ENCODE results near the gene ATF1. TPM values are rescaled to one million over a fixed set of nuclear protein-coding genes. Genes with fewer than 3 reads are reported as not detected.
"Not testable (repeated sequence)": the region's sequence is repeated elsewhere in the genome, so short reads cannot be mapped to it uniquely, and the experiment has no call there.

The ATF1 gene
- total RNA-seq, 1 experiment from 2014 or later, result 21.8 TPM

- peak; percentile 20 for DNase-seq (ENCODE audit: low read depth)
These were observed 26.2 kb downstream of the ATF1 start for GRCh38 chr12:50790081-50790480.

GRCh38 chr12:50799908-50800307 lies 36.0 kb downstream of the ATF1 start:
- DNase-seq (ENCODE audit: low read depth), result no peak

DNA sequence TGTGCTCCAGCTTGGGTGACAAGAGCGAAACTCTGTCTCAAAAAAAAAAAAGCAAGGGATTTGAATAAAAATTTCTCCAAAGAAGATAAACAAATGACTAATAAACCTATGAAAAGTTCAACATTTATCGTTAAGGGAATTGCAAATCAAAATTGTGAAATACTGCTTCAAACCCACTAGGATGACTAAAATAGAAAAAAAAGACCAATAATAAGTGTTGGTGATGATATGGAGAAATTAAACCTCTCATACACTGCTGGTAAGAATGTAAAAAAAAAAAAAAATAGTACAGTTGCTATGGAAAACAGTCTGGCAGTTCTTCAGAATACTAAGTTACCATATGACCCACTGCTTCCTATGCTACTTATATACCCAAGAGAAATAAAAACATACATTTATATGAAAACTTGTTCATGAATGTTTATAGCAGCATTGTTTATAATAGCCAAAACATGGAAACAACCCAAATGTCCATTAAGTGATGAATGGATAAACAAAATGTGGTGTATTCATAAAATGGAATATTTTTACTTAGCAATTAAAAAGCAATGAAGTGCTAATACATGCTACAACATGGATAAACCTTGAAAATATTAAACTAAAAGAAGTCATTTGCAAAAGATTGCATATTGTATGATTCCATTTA lies 39.5 kb downstream of the ATF1 start:
- no peak for DNase-seq (ENCODE audit: low read depth)

DNA sequence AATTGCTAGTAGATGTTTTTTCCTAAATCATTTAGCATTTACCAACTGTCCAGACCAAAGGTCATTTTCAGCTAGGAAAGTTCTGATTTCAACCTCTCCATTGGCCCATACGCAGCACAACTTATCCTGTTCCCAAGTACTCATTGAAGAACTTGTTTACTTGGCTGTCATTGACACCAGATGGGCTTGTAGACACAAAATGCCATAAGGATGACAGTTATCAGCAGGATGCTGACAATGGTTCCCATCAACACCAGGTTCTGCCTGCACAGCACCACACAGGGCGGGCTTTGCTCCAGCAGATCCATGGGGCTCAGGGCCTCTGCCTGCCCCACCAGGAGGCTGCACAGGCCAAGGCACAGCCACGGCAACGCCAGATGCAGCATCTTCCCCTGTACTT lies 42.3 kb downstream of the ATF1 start:
- no peak for DNase-seq (ENCODE audit: low read depth)

DNA sequence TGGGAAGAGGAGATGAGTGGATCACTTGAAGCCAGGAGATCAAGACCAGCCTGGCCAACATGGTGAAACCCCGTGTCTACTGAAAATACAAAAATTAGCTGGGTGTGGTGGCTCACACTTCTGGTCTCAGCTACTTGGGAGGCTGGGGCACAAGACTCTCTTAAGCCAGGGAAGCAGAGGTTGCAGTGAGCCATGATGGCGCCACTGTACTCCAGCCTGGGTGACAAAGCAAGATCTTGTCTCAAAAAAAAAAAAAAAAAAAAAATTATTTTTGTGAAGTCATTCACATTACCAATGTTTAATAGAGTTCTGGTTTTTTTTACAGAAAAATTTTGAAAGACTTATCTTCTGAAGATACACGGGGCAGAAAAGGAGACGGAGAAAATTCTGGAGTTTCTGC lies 45.2 kb downstream of the ATF1 start:
- not testable (repeated sequence) for DNase-seq (ENCODE audit: low read depth)

- DNase-seq (ENCODE audit: low read depth), result not testable (repeated sequence)
These were observed 51.0 kb downstream of the ATF1 start for GRCh38 chr12:50814921-50815320.

GRCh38 chr12:50820177-50820576 lies 56.3 kb downstream of the ATF1 start:
- DNase-seq (ENCODE audit: low read depth), result no peak

GRCh38 chr12:50822082-50822481 lies 58.2 kb downstream of the ATF1 start:
- DNase-seq (ENCODE audit: low read depth), result no peak

DNA sequence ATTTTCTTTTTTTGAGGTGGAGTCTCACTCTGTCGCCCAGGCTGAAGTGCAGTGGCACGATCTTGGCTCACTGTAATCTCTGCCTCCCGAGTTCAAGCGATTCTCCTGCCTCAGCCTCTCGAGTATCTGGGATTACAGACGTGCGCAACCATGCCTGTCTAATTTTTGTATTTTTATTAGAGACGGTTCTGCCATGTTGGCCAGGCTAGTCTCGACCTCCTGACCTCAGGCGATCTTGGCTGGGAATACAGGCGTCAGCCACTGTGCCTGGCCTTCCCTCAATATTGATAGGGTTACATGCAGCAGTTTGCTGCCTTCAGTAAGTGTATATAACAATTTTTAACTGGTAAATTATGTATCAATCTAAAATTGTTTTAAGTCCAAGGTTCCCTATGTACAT lies 59.8 kb downstream of the ATF1 start:
- not testable (repeated sequence) for DNase-seq (ENCODE audit: low read depth)

- DNase-seq (ENCODE audit: low read depth), result no peak
These were observed 61.0 kb downstream of the ATF1 start for GRCh38 chr12:50824914-50825313.

- peak; percentile 25 for DNase-seq (ENCODE audit: low read depth)
These were observed 61.5 kb downstream of the ATF1 start for GRCh38 chr12:50825372-50825838.

DNA sequence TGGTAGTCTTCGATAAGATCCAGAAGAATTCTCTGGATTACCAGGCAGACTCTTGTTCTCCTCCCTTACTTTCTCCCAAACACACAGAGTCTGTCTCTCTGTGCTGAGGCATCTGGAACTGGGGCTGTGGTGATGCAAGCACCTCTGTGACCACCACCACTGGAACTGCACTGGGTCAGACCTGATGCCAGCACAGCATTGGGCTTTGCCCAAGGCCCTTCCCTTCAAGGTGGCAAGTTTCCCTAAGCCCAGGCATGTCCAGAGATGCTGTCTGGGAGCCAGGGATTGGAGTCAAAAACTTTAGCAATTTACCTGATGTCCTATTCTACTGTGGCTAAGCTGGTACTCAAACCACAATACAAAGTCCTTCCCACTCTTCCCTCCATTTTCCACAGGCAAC lies 64.2 kb downstream of the ATF1 start:
- no peak for DNase-seq (ENCODE audit: low read depth)

- DNase-seq (ENCODE audit: low read depth), result no peak
These were observed 65.0 kb downstream of the ATF1 start for GRCh38 chr12:50828886-50829285.

DNA sequence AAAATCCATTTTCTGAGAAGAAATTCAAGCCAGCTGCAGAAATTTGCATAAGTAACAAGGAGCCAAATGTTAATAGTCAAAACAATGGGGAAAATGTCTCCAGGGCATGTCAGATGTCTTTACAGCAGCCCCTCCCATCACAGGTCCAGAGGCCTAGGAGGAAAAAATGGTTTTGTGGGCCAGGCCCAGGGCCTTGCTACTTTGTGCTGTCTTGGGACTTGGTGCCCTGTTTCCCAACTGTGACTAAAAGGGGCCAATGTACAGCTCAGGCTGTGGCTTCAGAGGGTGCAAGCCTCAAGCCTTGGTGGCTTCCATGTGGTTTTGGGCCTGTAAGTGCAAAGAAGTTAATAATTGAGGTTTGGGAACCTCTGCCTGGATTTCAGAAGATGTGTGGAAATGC lies 69.9 kb downstream of the ATF1 start:
- DNase-seq (ENCODE audit: low read depth), result not testable (repeated sequence)

- DNase-seq (ENCODE audit: low read depth), result no peak
These were observed 75.1 kb downstream of the ATF1 start for GRCh38 chr12:50839042-50839441.

DNA sequence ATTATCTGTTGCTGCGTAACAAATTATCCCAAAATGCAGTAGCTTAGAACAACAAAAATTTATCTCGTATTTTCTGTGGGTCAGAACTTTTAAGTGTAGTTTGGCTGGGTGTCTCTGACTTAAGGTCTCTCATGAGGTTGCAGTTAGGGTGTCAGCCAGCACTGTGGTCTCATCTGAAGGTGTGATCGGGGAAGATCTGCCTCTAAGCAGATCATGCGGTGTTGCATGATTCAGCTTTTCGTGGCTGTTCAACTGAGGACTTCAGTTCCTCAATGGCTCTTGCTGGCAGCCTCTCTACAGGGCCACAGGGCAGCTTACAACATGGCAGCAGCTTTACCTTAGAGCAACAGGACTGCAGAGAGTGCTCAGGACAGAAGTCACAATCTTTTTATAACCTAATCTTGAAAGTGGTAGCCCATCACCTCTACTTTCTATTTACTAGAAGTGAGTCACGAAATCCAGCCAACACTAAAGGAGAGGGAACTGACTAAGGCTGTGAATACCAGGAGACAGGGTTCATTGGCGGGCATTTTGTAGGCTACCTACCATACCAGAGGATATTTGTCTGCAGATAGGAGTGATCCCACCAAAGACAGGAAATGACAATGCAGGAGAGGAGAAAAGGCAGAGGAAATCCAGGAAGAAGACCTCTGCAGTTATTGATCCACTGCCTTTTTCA lies 77.0 kb downstream of the ATF1 start:
- no peak for DNase-seq (ENCODE audit: low read depth)

DNA sequence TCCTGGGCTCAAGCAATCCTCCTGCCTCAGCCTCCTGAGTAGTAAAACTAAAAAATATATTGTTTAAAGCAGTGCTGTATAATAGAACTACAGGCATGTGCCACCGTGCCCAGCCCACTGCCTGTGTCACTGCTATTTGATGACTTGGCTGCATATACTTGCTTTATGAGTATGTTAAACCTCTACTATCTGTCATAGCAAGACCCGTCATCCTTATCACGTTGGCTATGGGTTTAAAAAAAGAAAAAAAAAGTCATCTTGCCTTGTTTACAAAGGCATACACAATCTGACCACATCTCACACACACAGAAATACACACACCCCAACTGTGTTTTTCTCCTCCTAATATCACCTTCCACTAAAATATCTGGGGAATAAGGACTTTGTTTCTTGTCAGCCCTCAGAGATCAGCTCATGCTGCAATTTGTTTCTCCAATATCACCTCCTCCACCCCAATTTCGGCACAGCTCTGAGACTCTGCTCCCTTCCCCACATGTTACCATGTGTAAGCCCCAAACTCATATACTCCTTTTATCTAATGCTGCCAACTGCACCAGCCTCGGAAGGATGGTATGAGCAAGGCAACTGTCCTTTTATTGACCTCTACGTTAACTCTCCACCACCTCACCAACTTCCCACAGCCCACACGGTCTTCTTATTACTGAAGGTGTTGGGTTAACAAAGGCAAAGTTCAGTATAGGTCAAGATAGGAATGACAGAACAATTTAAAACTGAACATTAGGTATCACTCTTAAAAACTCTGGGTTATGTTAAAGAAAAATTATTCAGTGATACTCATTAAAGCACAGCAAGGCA lies 78.0 kb downstream of the ATF1 start:
- no peak for DNase-seq (ENCODE audit: low read depth)

DNA sequence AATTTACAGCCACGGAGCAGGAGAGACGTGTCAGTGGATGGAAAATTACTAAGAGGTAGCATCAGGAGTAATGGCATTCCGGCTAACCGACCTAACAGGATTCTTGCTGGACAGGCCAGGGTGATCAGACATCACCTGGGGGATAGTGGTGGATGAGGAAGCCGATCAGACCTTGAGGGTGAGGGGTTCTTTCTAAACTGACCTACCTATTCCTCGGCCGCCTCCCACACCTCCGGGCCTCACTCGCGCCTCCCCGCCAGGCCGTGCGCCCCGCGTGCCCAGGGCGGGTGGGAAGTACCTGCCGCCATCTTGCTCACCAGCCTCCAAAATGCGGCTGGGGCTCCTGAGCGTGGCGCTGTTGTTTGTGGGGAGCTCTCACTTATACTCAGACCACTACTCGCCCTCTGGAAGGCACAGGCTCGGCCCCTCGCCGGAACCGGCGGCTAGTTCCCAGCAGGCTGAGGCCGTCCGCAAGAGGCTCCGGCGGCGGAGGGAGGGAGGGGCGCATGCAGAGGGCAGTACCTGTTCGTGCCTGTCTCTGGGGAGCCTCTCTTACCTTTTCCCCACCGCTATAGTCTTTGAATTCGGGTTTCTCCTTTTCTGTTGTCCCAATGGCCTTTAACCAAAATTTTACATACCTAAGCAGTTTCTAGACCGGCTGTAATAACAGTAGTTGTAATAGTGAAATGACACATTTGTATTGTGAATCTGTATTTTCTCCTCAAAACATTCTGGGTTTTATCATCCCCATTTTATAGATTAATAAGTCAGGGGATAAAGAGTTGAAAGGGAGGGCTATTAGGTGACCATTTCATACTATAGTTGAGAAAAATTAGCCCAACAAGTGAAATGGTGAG lies 79.0 kb downstream of the ATF1 start, which contains the start of gene TMPRSS12:
Gene TMPRSS12, plus strand, starts transcription at position 290 of the 857 bp plus-strand sequence. Its CDS starts 39 bp downstream, at position 329.
- DNase-seq (ENCODE audit: low read depth), result no peak

DNA sequence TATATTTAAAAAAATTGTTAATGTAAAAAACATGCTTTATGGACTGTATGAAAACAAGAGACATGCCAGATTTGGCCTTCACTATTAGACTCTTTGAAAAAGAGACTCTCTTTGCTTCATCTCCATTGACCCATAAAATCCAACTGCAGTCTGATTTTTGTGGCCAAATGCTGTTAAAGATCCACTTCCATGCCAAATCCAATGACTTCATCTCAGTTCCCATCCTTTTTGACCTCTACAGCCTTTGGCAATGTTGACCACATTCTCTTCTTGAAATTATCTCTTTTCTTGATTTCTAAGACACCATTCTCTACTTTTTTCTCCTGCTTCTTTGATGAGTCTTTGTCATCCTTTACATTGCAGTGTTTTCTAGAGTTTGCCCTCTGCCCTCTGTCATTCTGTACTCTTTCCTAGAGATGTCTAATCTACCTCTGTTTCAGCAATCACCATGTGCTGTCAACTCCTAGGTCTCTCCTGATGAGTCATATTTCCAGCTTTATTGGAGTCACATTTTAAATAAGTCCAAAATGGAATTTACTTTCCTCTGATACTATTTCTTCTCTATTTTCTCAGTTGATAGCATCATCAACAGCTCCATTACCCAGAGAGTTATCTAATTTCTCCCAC lies 81.2 kb downstream of the ATF1 start:
- no peak for DNase-seq (ENCODE audit: low read depth)

GRCh38 chr12:50848963-50849362 lies 85.1 kb downstream of the ATF1 start:
- no peak for DNase-seq (ENCODE audit: low read depth)

- DNase-seq (ENCODE audit: low read depth), result not testable (repeated sequence)
These were observed 91.3 kb downstream of the ATF1 start for GRCh38 chr12:50855218-50855617.

Data from Daoy (cell line).